B cell (primary cell): Measurements from ENCODE around the gene GNS. TPM values are rescaled to one million over a fixed set of nuclear protein-coding genes. Genes with fewer than 3 reads are reported as not detected.

Experiments used
- ATAC-seq: fragments of 200-7000 bp; cut with Tn5 transposase; one replicate; pipeline ENCODE4 v1.10.0; 2021; ENCODE audit warnings: low read depth, mild to moderate bottlenecking, moderate number of reproducible peaks, moderate library complexity
- CTCF ChIA-PET: fragments of 350-600 bp; sonication (Branson Sonifier 250); formaldehyde crosslinking; loops from one replicate; lab custom pipeline; 2021; ENCODE audit warnings: antibody characterized with exemption, inconsistent platforms; lab: Charles Lee
- POLR2A ChIA-PET: fragments of 350-600 bp; sonication (Branson Sonifier 250); formaldehyde crosslinking; loops from one replicate; lab custom pipeline; 2021; ENCODE audit warnings: antibody characterized with exemption; lab: Charles Lee
- DNase-seq: peaks from one replicate; pipeline ENCODE4 v3.0.0; 2013
- H2AFZ ChIP-seq: 2 replicates; pipeline ENCODE4 v1.6.1; 2012; ENCODE audit warnings: mild to moderate bottlenecking, low read depth, low read length; ENCODE audit not compliant: insufficient read depth, poor library complexity, severe bottlenecking
- H3K27ac ChIP-seq, 2 donors: 1 replicate in 1 of 2; 2 replicates in 1 of 2; pipeline ENCODE4 v1.5.1; 2012 to 2013; ENCODE audit warnings: low read length in 2 of 2, mild to moderate bottlenecking in 2 of 2, moderate library complexity in 1 of 2
- H3K27me3 ChIP-seq, 4 experiments: fragments of 200-600 bp in 1 of 4; sonication (generic) in 1 of 4; replicated peaks in 1 of 4; 1 replicate in 2 of 4; 2 replicates in 2 of 4; pipeline versions ENCODE4 v1.6.1 to v1.7.0; 2013 to 2016; ENCODE audit warnings: low read length in 3 of 4, mild to moderate bottlenecking in 2 of 4, mixed read lengths in 1 of 4, moderate library complexity in 1 of 4; ENCODE audit not compliant: insufficient read depth in 4 of 4, control insufficient read depth in 3 of 4; ENCODE audit errors: control extremely low read depth in 1 of 4
- H3K36me3 ChIP-seq, 2 experiments: replicated peaks in 1 of 2; 1 replicate in 1 of 2; 2 replicates in 1 of 2; pipeline versions ENCODE4 v1.6.1 to v1.7.1; 2013; ENCODE audit warnings: low read length in 1 of 2; ENCODE audit not compliant: insufficient read depth in 2 of 2, control insufficient read depth in 1 of 2; ENCODE audit errors: control extremely low read depth in 1 of 2, extremely low read depth in 1 of 2
- H3K4me1 ChIP-seq, 2 donors: fragments of 200-600 bp in 1 of 2; sonication (generic) in 1 of 2; 1 replicate in 1 of 2; 2 replicates in 1 of 2; pipeline versions ENCODE4 v1.5.1 to v1.6.1; 2013 to 2017; ENCODE audit warnings: low read length in 2 of 2; ENCODE audit not compliant: control insufficient read depth in 2 of 2, insufficient read depth in 2 of 2
- H3K4me2 ChIP-seq: replicated peaks from 2 replicates; pipeline ENCODE3; 2012; ENCODE audit warnings: mild to moderate bottlenecking, low read depth, low read length; ENCODE audit not compliant: poor library complexity, severe bottlenecking
- H3K4me3 ChIP-seq, 5 experiments: fragments of 200-600 bp in 1 of 5; sonication (generic) in 1 of 5; 1 replicate in 3 of 5; 2 replicates in 2 of 5; pipeline versions ENCODE4 v1.5.1 to v1.7.0; 2011 to 2016; ENCODE audit warnings: low read length in 4 of 5, mild to moderate bottlenecking in 4 of 5, low read depth in 2 of 5, control low read depth in 1 of 5, moderate library complexity in 1 of 5; ENCODE audit not compliant: insufficient read depth in 1 of 5; ENCODE audit errors: control extremely low read depth in 1 of 5, extremely low read depth in 1 of 5
- H3K79me2 ChIP-seq: fragments of 200-600 bp; sonication (generic); one replicate; pipeline ENCODE4 v1.6.0; 2016; ENCODE audit warnings: low read length; ENCODE audit not compliant: control insufficient read depth, insufficient read depth
- H3K9ac ChIP-seq: fragments of 200-600 bp; sonication (generic); 2 replicates; pipeline ENCODE4 v1.6.1; 2017; ENCODE audit warnings: mild to moderate bottlenecking, low read length, moderate library complexity
- H3K9me3 ChIP-seq, 3 donors: one replicate each; pipeline versions ENCODE4 v1.6.1 to v1.7.1; 2013; ENCODE audit warnings: low read length in 2 of 3; ENCODE audit not compliant: control insufficient read depth in 2 of 3, insufficient read depth in 1 of 3; ENCODE audit errors: control extremely low read depth in 1 of 3
- H4K20me1 ChIP-seq: 2 replicates; pipeline ENCODE4 v1.6.0; 2012; ENCODE audit warnings: mild to moderate bottlenecking, low read length; ENCODE audit not compliant: insufficient read depth, control insufficient read depth, poor library complexity, severe bottlenecking
- H3K27ac Mint-ChIP-seq: one replicate; pipeline ENCODE4 v1.8.0; 2021; ENCODE audit warnings: mixed read lengths
- H3K27me3 Mint-ChIP-seq: one replicate; pipeline ENCODE4 v1.8.0; 2021; ENCODE audit warnings: mixed read lengths
- H3K4me1 Mint-ChIP-seq: one replicate; pipeline ENCODE4 v1.8.0; 2021; ENCODE audit warnings: mixed read lengths
- H3K4me3 Mint-ChIP-seq: one replicate; pipeline ENCODE4 v1.8.0; 2021; ENCODE audit warnings: mixed read lengths
- H3K9me3 Mint-ChIP-seq: one replicate; pipeline ENCODE4 v1.8.0; 2022; ENCODE audit warnings: mixed read lengths; ENCODE audit not compliant: insufficient read depth
- EZH2 ChIP-seq: IDR thresholded peaks from 2 replicates; pipeline ENCODE4 v1.6.1; 2012; ENCODE audit warnings: borderline replicate concordance, low read depth, mild to moderate bottlenecking, moderate library complexity, low read length; ENCODE audit not compliant: insufficient read depth, poor library complexity, severe bottlenecking
- WGBS: methylation state at CpG from one replicate; pipeline ENCODE4 v1.1.5; 2013; ENCODE audit warnings: missing lambda C conversion rate; ENCODE audit not compliant: insufficient coverage; 5-methylcytosine and 5-hydroxymethylcytosine counted together
- intact Hi-C: fragments of 100-400 bp; cut with micrococcal nuclease; formaldehyde crosslinking; loops from one replicate; pipeline ENCODE4 v1.10.0; 2022
- polyA plus RNA-seq: library from polyadenylated mRNA; depleted of rRNA; stranded (reverse); fragments of >200 nt; gene quantifications from 2 replicates; pipeline ENCODE4 v1.2.3, GENCODE V29; 2012
- total RNA-seq, 2 donors: library from RNA; stranded (reverse); fragments of 120-200 nt in 1 of 2; gene quantifications; 1 replicate in 1 of 2; 2 replicates in 1 of 2; pipeline versions ENCODE4 v1.2.3 to v1.2.4, GENCODE V29; 2013 to 2022
- TF ChIP-seq, protein P1 (sequence below): fragments of 200-600 bp; IDR thresholded peaks from one replicate; pipeline ENCODE4 v1.8.0; 2022; ENCODE audit warnings: antibody characterized with exemption, mild to moderate bottlenecking

Gene GNS
- total and polyA plus RNA-seq, 2 donors (not counting 1 experiment from before 2014, with no cell fraction given): 7.0 to 26.7 TPM

DNA sequence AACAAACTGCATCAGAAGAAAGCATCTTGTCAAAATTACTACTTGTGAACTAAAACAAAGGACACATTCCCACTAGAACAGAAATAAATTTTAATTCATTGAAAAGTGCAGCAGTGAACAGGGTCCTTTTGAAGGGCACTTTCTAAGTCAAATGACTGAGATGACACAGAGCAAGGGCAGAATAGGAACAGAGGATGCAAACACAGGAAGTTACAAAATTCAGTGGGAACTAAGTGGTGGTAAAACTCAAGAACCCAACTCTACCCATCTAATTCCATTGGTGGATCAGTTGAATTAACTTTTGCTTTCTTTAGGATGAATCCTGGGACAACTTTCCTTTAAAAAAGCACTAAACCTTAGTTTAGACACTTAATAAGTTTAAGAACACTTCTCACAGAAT, 45.8 kb downstream of the GNS start:
- no peak overlapping the region for H3K9ac ChIP-seq
- POLR2A ChIA-PET: no interaction called here
- H3K79me2 ChIP-seq: no peaks in the 10 kb centered on the region
- intact Hi-C loops: no loop called here
- CTCF ChIA-PET: interaction anchor here (0.6 kb wide), 1 partner anchor 164 kb away, joined by 3 read pairs; no protein-coding TSS in a partner anchor
- no peak overlapping the region for H3K27ac Mint-ChIP-seq
- no peaks in the 10 kb centered on the region for H3K4me1 Mint-ChIP-seq
- H3K4me3 Mint-ChIP-seq: no peak overlapping the region
- ATAC-seq (no peak), DNase-seq (no peak)
- H4K20me1 ChIP-seq: no peaks in the 10 kb centered on the region
- H3K4me3 ChIP-seq: no peak overlapping the region
- no peak overlapping the region for H3K4me2 ChIP-seq
- H2AFZ ChIP-seq: no peak overlapping the region
- H3K4me1 ChIP-seq: no peaks in the 10 kb centered on the region
- H3K9me3 Mint-ChIP-seq: no peaks in the 10 kb centered on the region
- no peak overlapping the region for H3K27ac ChIP-seq
- no peaks in the 10 kb centered on the region for H3K9me3 ChIP-seq
- H3K36me3 ChIP-seq: peaks cover 0 to 24% of the 10 kb centered on the region in 2 experiments
- H3K27me3 ChIP-seq: no peaks in the 10 kb centered on the region
- no peaks in the 10 kb centered on the region for H3K27me3 Mint-ChIP-seq
- no peak for TF ChIP-seq EZH2
- TF ChIP-seq, protein P1, sequence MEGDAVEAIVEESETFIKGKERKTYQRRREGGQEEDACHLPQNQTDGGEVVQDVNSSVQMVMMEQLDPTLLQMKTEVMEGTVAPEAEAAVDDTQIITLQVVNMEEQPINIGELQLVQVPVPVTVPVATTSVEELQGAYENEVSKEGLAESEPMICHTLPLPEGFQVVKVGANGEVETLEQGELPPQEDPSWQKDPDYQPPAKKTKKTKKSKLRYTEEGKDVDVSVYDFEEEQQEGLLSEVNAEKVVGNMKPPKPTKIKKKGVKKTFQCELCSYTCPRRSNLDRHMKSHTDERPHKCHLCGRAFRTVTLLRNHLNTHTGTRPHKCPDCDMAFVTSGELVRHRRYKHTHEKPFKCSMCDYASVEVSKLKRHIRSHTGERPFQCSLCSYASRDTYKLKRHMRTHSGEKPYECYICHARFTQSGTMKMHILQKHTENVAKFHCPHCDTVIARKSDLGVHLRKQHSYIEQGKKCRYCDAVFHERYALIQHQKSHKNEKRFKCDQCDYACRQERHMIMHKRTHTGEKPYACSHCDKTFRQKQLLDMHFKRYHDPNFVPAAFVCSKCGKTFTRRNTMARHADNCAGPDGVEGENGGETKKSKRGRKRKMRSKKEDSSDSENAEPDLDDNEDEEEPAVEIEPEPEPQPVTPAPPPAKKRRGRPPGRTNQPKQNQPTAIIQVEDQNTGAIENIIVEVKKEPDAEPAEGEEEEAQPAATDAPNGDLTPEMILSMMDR: no peak

DNA sequence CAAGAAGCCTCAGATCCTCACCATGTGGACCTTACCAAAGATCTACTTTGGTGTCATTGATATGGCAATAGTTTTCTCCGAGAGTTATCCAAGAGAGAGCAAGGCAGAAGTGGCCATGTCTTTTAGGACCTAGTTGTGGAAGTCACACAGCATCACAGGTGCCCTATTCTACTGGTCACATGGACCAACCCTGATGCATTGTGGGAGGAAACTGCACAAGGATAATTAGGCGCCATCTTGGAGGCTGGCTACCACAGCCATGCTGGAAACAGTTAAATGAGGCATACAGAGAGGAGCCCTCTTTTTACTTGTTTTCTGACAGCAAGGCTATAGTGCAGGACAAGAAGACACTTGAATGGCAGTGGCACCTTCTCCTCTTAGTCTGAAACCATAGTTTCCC, 49.8 kb downstream of the GNS start:
- POLR2A ChIA-PET: no interaction called here

More for the DNA sequence above, 49.8 kb downstream of the GNS start:
- Histone ChIP-seq H3K27me3 (no peaks in the 10 kb centered on the region), H3K36me3 (peaks cover 0 to 7% of the 10 kb centered on the region in 2 experiments), H2AFZ (no peak overlapping the region), H3K9ac (no peak overlapping the region), H3K4me3 (no peak overlapping the region), H3K4me1 (no peaks in the 10 kb centered on the region), H3K9me3 (no peaks in the 10 kb centered on the region), H3K27ac (no peak overlapping the region), H4K20me1 (no peaks in the 10 kb centered on the region), H3K4me2 (no peak overlapping the region), H3K79me2 (no peaks in the 10 kb centered on the region)
- Mint-ChIP-seq H3K9me3 (no peaks in the 10 kb centered on the region), H3K4me1 (no peaks in the 10 kb centered on the region), H3K4me3 (no peak overlapping the region), H3K27ac (no peak overlapping the region), H3K27me3 (no peaks in the 10 kb centered on the region)
- ATAC-seq: no peak
- TF ChIP-seq, protein P1: no peak
- TF ChIP-seq EZH2: no peak
- WGBS: 100% methylated on average over 2 of the region's 2 CpGs
- intact Hi-C loops: no loop called here
- CTCF ChIA-PET: interaction anchor here (6.3 kb wide), 1 partner anchor 12 kb away, joined by 30 read pairs; no protein-coding TSS in a partner anchor
- DNase-seq: no peak
